GM18868 (cell line): ENCODE results near the gene CTSH.
A peak's percentile ranks its signal among the peaks of the same experiment; 100 is the strongest.
"Not testable (repeated sequence)": the region's sequence is repeated elsewhere in the genome, so short reads cannot be mapped to it uniquely, and the experiment has no call there.

ENCODE experiments used
- ATAC-seq: cut with Tn5 transposase; IDR thresholded peaks from one replicate; pipeline ENCODE4 v1.9.1; 2021; ENCODE audit warnings: mild to moderate bottlenecking, moderate library complexity; ENCODE audit not compliant: unreplicated experiment

CTSH gene

GRCh38 chr15:78898540-78898939 lies 46.3 kb downstream of the CTSH start:
- ATAC-seq = no peak

- ATAC-seq = no peak
Measured at GRCh38 chr15:78895471-78895870, 49.4 kb downstream of the CTSH start.

GRCh38 chr15:78893538-78893937 lies 51.3 kb downstream of the CTSH start:
- ATAC-seq = no peak

- ATAC-seq = no peak
Measured at GRCh38 chr15:78889000-78889399, 55.8 kb downstream of the CTSH start.

GRCh38 chr15:78881681-78882080 lies 63.2 kb downstream of the CTSH start:
- no peak for ATAC-seq

GRCh38 chr15:78880813-78881212 lies 64.0 kb downstream of the CTSH start:
- no peak for ATAC-seq

GRCh38 chr15:78880242-78880533 lies 64.7 kb downstream of the CTSH start:
- ATAC-seq = no peak

GRCh38 chr15:78879517-78880241 lies 65.2 kb downstream of the CTSH start:
- ATAC-seq = no peak

GRCh38 chr15:78878356-78878755 lies 66.5 kb downstream of the CTSH start:
- no peak for ATAC-seq

GRCh38 chr15:78876954-78877353 lies 67.9 kb downstream of the CTSH start:
- ATAC-seq = not testable (repeated sequence)

- no peak for ATAC-seq
Measured at GRCh38 chr15:78875107-78875914, 69.5 kb downstream of the CTSH start.

- ATAC-seq = no peak
Measured at GRCh38 chr15:78873793-78874765, 70.8 kb downstream of the CTSH start.

- peak; percentile 75 for ATAC-seq
Measured at GRCh38 chr15:78872972-78873792, 71.7 kb downstream of the CTSH start.

- peak; percentile 80 for ATAC-seq
Measured at GRCh38 chr15:78872155-78872971, 72.5 kb downstream of the CTSH start, which contains the start of gene MORF4L1. Gene MORF4L1, plus strand, starts transcription at chr15:78872890. Its CDS starts 128 bp downstream, at chr15:78873018.

GRCh38 chr15:78871483-78872127 lies 73.2 kb downstream of the CTSH start:
- not testable (repeated sequence) for ATAC-seq
